BE2C (cell line): ENCODE results near the gene ZNF587.
"Not testable (repeated sequence)": the region's sequence is repeated elsewhere in the genome, so short reads cannot be mapped to it uniquely, and the experiment has no call there.

ENCODE experiments used
- DNase-seq: peaks from one replicate; pipeline ENCODE4 v3.0.0-alpha.2; 2020
- H3K27me3 ChIP-seq: fragments of 250-450 bp; sonication (Bioruptor Pico); 2 replicates; pipeline ENCODE4 v1.5.1; 2020; ENCODE audit warnings: mild to moderate bottlenecking
- H3K36me3 ChIP-seq: fragments of 250-450 bp; sonication (Bioruptor Pico); 2 replicates; pipeline ENCODE4 v1.5.1; 2020; ENCODE audit warnings: mild to moderate bottlenecking
- H3K4me1 ChIP-seq: fragments of 250-450 bp; sonication (Bioruptor Pico); 2 replicates; pipeline ENCODE4 v1.5.1; 2020
- H3K4me3 ChIP-seq: 2 replicates; pipeline ENCODE4 v1.5.1; 2011; ENCODE audit warnings: low read depth, low read length
- H3K9me3 ChIP-seq: fragments of 250-450 bp; sonication (Bioruptor Pico); 2 replicates; pipeline ENCODE4 v1.5.1; 2020
- CTCF ChIP-seq: IDR thresholded peaks from 2 replicates; pipeline ENCODE4 v1.5.1; 2012; ENCODE audit warnings: mild to moderate bottlenecking, low read depth, low read length

The ZNF587 gene

GRCh38 chr19:57886046-57886445, 36.4 kb downstream of the ZNF587 start:
- Histone ChIP-seq H3K9me3 (no peaks in the 10 kb centered on the region; the same call in none of the 2 replicates), H3K4me3 (no peak overlapping the region), H3K36me3 (peaks cover 37% of the 10 kb centered on the region), H3K4me1 (no peaks in the 10 kb centered on the region), H3K27me3 (no peaks in the 10 kb centered on the region)
- no peak for DNase-seq
- no peak for TF ChIP-seq CTCF

GRCh38 chr19:57887195-57887941, 37.7 kb downstream of the ZNF587 start:
- no peaks in the 10 kb centered on the region for H3K4me1 ChIP-seq
- H3K4me3 ChIP-seq: peak overlapping the region; percentile 99
- TF ChIP-seq CTCF: no peak
- no peak for DNase-seq
- peaks cover 37% of the 10 kb centered on the region for H3K36me3 ChIP-seq
- no peaks in the 10 kb centered on the region for H3K27me3 ChIP-seq
- no peaks in the 10 kb centered on the region; the same call in none of the 2 replicates for H3K9me3 ChIP-seq

- Histone ChIP-seq H3K36me3 (peaks cover 32% of the 10 kb centered on the region), H3K27me3 (no peaks in the 10 kb centered on the region)
- DNase-seq: no peak
These were observed 38.5 kb downstream of the ZNF587 start for GRCh38 chr19:57888107-57888559.

GRCh38 chr19:57888560-57889231, 39.0 kb downstream of the ZNF587 start, which contains the start of gene ZNF814:
ZNF814 (minus strand) TSS chr19:57889037; CDS start chr19:57888802, 235 bp downstream.
- peak; percentile 42 for TF ChIP-seq CTCF
- H3K36me3 ChIP-seq: peaks cover 29% of the 10 kb centered on the region
- peak; percentile 90 for DNase-seq
- H3K4me1 ChIP-seq: no peaks in the 10 kb centered on the region
- H3K9me3 ChIP-seq: no peaks in the 10 kb centered on the region; the same call in none of the 2 replicates
- peak within 1 kb of the TSS; percentile 99 for H3K4me3 ChIP-seq
- H3K27me3 ChIP-seq: no peaks in the 10 kb centered on the region

More at GRCh38 chr19:57888107-57888559, 38.5 kb downstream of the ZNF587 start:
- Histone ChIP-seq H3K4me1 (no peaks in the 10 kb centered on the region), H3K4me3 (peak overlapping the region; percentile 99), H3K9me3 (no peaks in the 10 kb centered on the region; the same call in none of the 2 replicates)
- TF ChIP-seq CTCF: no peak

- not testable (repeated sequence) for H3K4me3 ChIP-seq, H3K9me3 ChIP-seq, H3K4me1 ChIP-seq, DNase-seq, H3K27me3 ChIP-seq
- peaks cover 15% of the 10 kb centered on the region for H3K36me3 ChIP-seq
These were observed 41.0 kb downstream of the ZNF587 start for GRCh38 chr19:57890706-57891105.

- no peak overlapping the region for H3K4me3 ChIP-seq
- no peak for TF ChIP-seq CTCF
- H3K4me1 ChIP-seq: no peaks in the 10 kb centered on the region
- no peaks in the 10 kb centered on the region; the same call in 1 of the 2 replicates for H3K9me3 ChIP-seq
- no peak for DNase-seq
- H3K36me3 ChIP-seq: peaks cover 2% of the 10 kb centered on the region; the same call in 1 of the 2 replicates
- no peaks in the 10 kb centered on the region for H3K27me3 ChIP-seq
These were observed 50.7 kb downstream of the ZNF587 start for GRCh38 chr19:57900311-57900710.
